ENCODE measurements around the gene ARHGAP24.

ARHGAP24 gene

GRCh38 chr4:85909851-85910250, 434.9 kb downstream of the ARHGAP24 start:
- no peak for TF ChIP-seq YY1 (IDR thresholded peaks at IDR 0.05; ENCODE audit: low read depth)
- TF ChIP-seq RAD21 (IDR thresholded peaks at IDR 0.05; ENCODE audit: low read depth): no peak
- no peak for TF ChIP-seq EP300 (IDR thresholded peaks at IDR 0.05; ENCODE audit: borderline replicate concordance)
- no peak for TF ChIP-seq USF1 (IDR thresholded peaks at IDR 0.05)
- no peak for TF ChIP-seq ZBTB7A (IDR thresholded peaks at IDR 0.05; ENCODE audit: low read depth)
- TF ChIP-seq NFIC (IDR thresholded peaks at IDR 0.05): no peak
- no peak for TF ChIP-seq FOXM1 (IDR thresholded peaks at IDR 0.05; ENCODE audit: borderline replicate concordance, low read depth)
- TF ChIP-seq, protein P1, sequence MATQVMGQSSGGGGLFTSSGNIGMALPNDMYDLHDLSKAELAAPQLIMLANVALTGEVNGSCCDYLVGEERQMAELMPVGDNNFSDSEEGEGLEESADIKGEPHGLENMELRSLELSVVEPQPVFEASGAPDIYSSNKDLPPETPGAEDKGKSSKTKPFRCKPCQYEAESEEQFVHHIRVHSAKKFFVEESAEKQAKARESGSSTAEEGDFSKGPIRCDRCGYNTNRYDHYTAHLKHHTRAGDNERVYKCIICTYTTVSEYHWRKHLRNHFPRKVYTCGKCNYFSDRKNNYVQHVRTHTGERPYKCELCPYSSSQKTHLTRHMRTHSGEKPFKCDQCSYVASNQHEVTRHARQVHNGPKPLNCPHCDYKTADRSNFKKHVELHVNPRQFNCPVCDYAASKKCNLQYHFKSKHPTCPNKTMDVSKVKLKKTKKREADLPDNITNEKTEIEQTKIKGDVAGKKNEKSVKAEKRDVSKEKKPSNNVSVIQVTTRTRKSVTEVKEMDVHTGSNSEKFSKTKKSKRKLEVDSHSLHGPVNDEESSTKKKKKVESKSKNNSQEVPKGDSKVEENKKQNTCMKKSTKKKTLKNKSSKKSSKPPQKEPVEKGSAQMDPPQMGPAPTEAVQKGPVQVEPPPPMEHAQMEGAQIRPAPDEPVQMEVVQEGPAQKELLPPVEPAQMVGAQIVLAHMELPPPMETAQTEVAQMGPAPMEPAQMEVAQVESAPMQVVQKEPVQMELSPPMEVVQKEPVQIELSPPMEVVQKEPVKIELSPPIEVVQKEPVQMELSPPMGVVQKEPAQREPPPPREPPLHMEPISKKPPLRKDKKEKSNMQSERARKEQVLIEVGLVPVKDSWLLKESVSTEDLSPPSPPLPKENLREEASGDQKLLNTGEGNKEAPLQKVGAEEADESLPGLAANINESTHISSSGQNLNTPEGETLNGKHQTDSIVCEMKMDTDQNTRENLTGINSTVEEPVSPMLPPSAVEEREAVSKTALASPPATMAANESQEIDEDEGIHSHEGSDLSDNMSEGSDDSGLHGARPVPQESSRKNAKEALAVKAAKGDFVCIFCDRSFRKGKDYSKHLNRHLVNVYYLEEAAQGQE (IDR thresholded peaks at IDR 0.05; ENCODE audit: low read depth): no peak
- no peak for TF ChIP-seq TAF1 (IDR thresholded peaks at IDR 0.05; ENCODE audit: low read depth)
- no peak for TF ChIP-seq EGR1 (IDR thresholded peaks at IDR 0.05)
- TF ChIP-seq CEBPB (IDR thresholded peaks at IDR 0.05): no peak
- TF ChIP-seq TCF12 (IDR thresholded peaks at IDR 0.05; ENCODE audit: low read depth): no peak
- TF ChIP-seq, protein P2, sequence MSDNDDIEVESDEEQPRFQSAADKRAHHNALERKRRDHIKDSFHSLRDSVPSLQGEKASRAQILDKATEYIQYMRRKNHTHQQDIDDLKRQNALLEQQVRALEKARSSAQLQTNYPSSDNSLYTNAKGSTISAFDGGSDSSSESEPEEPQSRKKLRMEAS (IDR thresholded peaks at IDR 0.05): no peak
- TF ChIP-seq TEAD4 (IDR thresholded peaks at IDR 0.05): no peak
- no peak for TF ChIP-seq CREB1 (IDR thresholded peaks at IDR 0.05; ENCODE audit: low read depth)

DNA sequence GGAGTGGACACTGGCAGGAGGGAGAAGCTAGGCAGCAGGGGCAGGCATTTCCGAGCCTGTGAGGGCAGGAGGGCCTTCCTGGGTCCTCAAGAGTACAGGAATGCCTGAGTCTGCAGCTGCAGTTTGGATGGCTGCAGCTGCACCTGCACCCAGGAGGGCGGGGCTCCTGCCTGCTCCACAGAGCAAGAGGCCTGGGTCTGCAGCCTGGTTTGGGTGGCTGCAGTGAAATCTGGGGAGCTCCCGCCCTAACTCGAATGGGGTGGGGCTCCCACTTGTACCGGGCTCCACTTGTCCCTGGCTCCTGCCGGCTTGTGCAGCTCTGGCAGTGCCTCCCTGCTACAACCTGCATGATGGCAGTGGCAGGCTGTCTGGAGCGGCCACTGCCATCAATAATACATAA, 436.0 kb downstream of the ARHGAP24 start:
- TF ChIP-seq USF1 (IDR thresholded peaks at IDR 0.05) (no peak), ZBTB7A (IDR thresholded peaks at IDR 0.05; ENCODE audit: low read depth) (no peak), CREB1 (IDR thresholded peaks at IDR 0.05; ENCODE audit: low read depth) (no peak), EGR1 (IDR thresholded peaks at IDR 0.05) (no peak), NFIC (IDR thresholded peaks at IDR 0.05) (no peak), TCF12 (IDR thresholded peaks at IDR 0.05; ENCODE audit: low read depth) (no peak), YY1 (IDR thresholded peaks at IDR 0.05; ENCODE audit: low read depth) (no peak), EP300 (IDR thresholded peaks at IDR 0.05; ENCODE audit: borderline replicate concordance) (no peak), RAD21 (IDR thresholded peaks at IDR 0.05; ENCODE audit: low read depth) (no peak), TAF1 (IDR thresholded peaks at IDR 0.05; ENCODE audit: low read depth) (no peak)
- TF ChIP-seq, protein P2 (IDR thresholded peaks at IDR 0.05): no peak

- no peak for TF ChIP-seq RAD21 (IDR thresholded peaks at IDR 0.05; ENCODE audit: low read depth)
- TF ChIP-seq, protein P1 (IDR thresholded peaks at IDR 0.05; ENCODE audit: low read depth): no peak
- TF ChIP-seq ZBTB7A (IDR thresholded peaks at IDR 0.05; ENCODE audit: low read depth): no peak
- TF ChIP-seq, protein P2 (IDR thresholded peaks at IDR 0.05): no peak
- TF ChIP-seq EP300 (IDR thresholded peaks at IDR 0.05; ENCODE audit: borderline replicate concordance): no peak
- no peak for TF ChIP-seq NFIC (IDR thresholded peaks at IDR 0.05)
- no peak for TF ChIP-seq TEAD4 (IDR thresholded peaks at IDR 0.05)
- no peak for TF ChIP-seq FOXM1 (IDR thresholded peaks at IDR 0.05; ENCODE audit: borderline replicate concordance, low read depth)
- TF ChIP-seq TCF12 (IDR thresholded peaks at IDR 0.05; ENCODE audit: low read depth): no peak
- no peak for TF ChIP-seq CREB1 (IDR thresholded peaks at IDR 0.05; ENCODE audit: low read depth)
- no peak for TF ChIP-seq CEBPB (IDR thresholded peaks at IDR 0.05)
- TF ChIP-seq EGR1 (IDR thresholded peaks at IDR 0.05): no peak
- TF ChIP-seq YY1 (IDR thresholded peaks at IDR 0.05; ENCODE audit: low read depth): no peak
- no peak for TF ChIP-seq TAF1 (IDR thresholded peaks at IDR 0.05; ENCODE audit: low read depth)
- no peak for TF ChIP-seq USF1 (IDR thresholded peaks at IDR 0.05)
Observed at GRCh38 chr4:85913931-85914694, 439.2 kb downstream of the ARHGAP24 start.

DNA sequence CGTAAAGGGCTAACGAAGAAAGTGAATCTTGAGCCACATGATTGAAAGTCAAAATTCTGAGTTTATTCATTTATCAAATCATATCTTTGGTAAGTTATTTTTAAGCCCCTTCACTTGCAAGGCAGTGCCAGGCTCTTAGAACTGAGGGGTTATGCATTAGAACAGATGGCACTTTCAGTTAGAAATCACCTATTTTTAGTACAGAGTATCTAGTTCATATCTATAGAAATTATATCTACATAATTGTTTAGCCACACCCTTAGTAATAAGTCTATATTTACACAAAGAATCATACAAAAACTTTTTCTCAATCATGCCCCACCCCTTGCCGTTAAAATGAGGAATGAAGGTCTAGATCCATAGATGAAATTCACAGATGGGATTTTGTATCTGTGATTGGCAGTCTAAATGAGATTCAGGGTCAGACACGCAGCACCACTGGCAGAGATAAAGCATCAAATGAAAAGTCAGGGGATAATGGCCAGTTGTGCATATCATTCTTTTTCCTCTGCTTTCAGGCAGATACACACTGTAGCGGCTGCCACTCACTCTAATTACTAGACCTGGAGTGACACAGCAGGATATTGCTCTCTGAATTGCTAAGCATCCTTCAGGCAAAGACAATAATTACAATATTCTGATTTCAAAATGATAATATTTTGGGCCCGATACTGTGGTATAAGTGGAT, 444.4 kb downstream of the ARHGAP24 start:
- TF ChIP-seq, protein P2 (IDR thresholded peaks at IDR 0.05): no peak
- no peak for TF ChIP-seq TAF1 (IDR thresholded peaks at IDR 0.05; ENCODE audit: low read depth)
- no peak for TF ChIP-seq ZBTB7A (IDR thresholded peaks at IDR 0.05; ENCODE audit: low read depth)
- TF ChIP-seq EP300 (IDR thresholded peaks at IDR 0.05; ENCODE audit: borderline replicate concordance): no peak
- TF ChIP-seq YY1 (IDR thresholded peaks at IDR 0.05; ENCODE audit: low read depth): no peak
